ENCODE results near the gene SLC2A14.
"Not testable (repeated sequence)": the region's sequence is repeated elsewhere in the genome, so short reads cannot be mapped to it uniquely, and the experiment has no call there.

Gene SLC2A14

DNA sequence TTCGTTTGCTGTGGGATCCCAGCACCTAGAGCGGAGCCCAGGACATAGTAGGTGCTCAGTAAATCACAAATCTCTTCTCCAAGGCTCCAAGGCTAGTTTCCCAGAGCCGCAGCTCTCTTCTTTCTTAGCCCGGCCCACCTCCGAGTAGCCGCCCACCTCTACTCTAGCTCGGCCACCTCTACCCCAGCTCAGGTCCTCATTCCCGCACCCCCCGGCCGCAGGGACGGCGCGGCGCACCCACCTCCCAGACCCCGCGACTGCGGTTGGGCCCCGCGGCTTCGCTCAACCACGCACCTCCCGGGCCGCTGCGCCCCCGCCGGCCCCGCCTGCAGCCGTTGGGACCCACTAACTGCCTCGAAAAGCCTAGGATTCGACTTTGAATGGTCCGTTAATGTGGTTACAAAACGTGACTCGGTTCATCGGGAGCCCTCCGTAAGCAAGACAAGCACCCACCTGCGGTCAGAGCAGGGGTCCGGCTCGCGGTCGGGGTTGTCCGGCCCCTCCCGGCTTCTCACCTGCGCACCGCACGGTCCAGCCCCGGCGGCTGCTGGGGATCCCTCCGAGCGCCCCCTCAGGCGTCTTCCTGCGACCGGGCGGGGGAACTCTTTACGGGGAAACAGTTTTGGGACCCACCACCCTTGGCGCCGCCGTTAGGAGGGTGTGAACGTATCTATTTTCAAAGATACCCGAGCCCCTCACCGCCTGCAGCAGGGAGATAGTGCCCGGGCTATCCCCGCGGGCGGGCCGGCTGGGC is at the start of gene SLC2A14:
TSS of gene SLC2A14 (minus strand) at position 350 of the 754 bp plus-strand sequence. CDS start 3,035 bp downstream, outside the sequence.
- no peak for DNase-seq

DNA sequence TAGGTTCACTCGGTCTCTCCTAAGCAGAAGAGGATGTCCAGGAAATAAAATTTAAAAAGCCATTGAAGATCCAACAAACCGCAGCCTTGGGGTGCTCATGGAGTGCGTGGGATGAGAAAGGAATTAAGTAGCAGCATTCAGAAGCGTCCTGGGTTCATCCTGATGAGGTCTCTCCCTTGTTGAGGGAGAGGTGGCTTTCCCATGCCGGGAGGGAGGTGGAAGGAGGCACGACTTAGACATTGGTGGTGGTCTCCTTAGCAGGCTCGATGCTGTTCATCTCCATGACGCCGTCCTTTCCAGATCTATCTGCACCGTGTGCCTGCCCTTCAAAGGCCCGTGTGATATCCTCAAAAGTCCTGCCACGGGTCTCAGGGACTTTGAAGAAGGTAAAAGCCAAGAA is 48.5 kb upstream of the SLC2A14 start:
- not testable (repeated sequence) for DNase-seq

DNA sequence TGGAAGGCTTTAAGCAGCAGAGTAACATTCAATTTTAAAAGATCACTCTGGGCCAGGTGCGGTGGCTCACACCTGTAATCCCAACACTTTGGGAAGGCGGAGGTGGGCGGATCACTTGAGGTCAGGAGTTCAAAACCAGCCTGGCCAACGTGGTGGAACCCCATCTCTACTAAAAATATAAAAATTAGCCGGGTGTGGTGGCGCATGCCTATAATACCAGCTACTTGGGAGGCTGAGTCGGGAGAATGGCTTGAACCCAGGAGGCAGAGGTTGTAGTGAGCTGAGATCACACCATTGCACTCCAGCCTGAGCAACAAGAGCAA is 45.5 kb upstream of the SLC2A14 start:
- not testable (repeated sequence) for DNase-seq

DNA sequence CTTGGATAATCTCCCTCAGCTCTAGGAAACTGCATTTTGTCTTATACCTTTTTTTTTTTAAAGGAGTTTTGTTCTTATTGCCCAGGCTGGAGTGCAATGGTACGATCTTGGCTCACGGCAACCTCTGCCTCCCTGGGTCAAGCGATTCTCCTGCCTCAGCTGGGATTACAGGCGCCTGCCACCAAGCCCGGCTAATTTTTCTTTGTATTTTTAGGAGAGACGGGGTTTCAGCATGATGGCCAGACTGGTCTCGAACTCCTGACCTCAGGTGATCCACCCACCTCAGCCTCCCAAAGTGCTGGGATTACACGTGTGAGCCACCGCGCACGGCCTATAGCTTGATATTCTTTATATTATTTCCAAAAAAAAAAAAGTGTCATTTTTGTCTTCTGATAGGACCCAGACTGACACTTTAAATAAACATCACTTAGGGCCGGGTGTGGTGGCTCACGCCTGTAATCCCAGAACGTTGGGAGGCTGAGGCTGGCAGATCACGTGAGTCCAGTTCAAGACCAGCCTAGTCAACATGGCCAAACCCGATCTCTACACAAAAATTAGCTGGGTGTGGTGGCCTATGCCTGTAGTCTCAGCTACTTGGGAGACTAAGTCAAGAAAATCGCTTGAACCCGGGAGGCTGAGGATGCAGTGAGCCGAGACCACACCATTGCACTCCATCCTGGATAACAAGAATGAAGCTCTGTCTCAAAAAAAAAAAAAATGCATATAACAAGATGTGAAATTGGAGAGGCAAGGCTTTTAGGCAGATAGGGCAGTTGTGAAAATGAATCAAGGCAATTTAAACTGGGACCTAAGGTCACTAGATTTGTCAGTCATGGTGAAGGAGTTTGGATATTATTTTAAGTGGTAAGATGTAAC is 44.9 kb upstream of the SLC2A14 start:
- no peak for DNase-seq

DNA sequence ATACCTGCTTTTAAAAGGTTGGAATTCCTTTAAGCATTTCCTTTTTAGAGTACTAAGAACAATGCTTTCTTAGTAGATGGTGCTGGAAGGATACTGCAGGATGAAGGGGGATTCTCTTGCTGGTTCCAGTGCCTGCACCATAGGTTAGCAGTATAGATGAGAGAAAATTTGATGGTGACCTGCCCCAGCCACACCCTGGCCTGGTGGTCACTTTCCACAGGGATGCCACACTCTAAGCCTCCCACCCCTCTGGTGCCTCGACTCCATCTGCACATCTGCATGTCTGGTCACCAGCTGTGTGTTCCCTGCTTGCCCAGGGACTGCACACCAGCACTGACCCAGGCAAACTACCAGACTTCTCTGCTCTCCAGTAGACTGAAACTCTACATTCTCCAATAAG is 44.2 kb upstream of the SLC2A14 start:
- no peak for DNase-seq

DNA sequence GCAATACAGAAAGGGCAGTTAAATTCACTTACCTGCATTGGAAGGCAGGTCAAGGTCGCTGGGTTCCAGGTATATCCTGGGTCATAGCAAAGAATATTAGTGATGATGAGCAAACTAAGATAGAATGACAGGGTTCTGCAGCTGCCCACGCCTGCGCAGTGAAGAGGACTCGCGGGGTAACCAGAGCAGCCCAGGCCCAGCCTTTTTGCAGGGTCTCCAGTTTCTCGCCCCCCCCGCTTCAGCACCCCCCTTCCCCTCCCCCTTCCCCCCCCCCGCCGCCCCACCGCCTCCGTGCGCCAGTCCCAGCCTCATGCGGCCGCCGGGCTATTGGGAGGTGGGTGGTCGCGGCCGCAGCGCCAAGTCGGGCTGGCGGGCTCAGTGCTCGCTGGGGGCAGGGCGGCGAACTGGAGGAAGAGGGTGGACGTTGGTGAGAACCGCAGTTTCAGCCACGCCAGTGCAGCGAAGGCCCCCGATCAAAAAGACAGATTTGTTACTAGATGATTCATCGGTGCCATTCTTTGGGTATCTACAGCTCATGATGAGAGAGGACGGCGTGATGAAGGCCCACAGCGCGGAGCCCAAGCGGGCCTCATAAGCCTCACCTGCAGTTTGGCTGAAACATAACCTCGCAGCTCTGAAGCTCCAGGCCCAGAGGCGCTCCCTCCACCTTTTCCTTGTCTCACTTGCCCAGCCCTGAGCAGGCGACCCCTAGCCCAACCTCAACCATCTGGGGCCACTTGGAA is 43.1 kb upstream of the SLC2A14 start:
- no peak for DNase-seq

DNA sequence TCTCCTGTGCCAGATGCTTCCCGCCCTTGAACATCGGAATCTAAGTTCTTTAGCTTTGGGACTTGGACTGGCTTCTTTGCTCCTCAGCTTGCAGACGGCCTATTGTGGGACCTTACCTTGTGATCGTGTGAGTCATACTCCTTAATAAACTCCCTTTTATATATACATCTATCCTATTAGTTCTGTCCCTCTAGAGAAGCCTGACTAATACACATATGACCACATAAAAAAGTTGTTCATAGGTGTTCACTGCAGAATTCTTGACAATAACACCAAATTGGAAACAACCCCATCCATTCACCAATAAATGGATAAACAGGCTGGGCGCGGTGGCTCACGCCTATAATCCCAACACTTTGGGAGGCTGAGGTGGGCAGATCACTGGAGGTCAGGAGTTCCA is 37.4 kb upstream of the SLC2A14 start:
- not testable (repeated sequence) for DNase-seq

DNA sequence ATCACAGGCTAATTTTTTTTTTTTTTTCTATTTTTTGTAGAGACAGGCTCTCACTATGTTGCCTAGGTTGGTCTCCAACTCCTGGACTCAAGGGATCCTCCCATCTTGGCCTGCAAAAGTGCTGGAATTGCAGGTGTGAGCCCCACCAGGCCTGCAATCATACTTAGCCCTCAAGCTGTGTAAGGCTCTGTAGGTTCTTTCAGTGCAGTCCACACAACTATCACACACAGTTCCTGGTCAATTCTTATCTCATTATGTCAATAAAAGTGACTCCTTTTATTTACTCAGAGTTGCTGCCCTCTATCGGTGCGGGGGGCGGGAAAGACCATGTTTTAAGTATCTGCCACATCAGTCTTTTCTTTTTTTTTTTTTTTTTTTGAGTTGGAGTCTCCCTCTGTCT is 34.3 kb upstream of the SLC2A14 start:
- no peak for DNase-seq

DNA sequence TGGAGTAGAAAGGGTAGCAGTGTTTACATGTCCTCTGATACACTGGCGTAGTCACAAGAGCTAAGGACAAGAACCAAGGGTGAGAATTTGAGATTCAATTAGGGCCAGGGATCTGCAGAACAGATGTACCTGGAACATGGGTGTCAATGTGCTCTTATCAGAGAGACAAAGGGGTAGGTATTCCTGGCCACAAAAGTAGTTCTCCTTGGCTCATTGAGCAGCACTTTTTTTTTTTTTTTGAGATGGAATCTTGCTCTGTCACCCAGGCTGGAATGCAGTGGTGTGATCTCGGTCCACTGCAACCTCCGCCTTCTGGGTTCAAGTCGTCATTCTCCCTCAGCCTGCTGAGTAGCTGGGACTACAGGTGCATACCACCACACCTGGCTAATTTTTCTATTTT is 33.6 kb upstream of the SLC2A14 start:
- DNase-seq, result not testable (repeated sequence)

DNA sequence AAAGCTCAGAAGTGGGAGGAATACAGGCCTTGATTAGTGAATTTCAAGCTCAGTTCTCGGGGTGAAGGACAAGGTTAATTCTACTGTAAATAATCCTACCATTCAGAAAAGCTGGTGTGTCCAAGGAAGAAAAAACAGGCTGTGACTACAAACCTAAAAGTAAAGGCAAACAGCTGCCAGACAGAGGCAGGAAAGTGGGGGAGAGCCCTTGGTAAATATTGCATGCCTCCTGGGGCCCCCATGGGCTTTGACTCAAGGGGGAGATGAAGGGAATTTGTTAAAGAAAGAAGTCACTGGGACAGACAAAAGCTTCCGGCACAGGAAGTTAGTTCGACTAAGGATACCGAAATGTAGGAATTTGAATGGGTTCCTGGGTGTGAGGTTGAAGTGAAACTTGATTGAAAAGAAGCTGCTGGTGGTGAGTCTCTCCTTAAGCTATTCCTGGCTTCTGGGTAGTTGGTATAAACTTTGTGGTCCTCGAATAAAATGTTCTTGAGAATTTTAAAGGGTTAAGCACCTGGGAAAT is 32.9 kb upstream of the SLC2A14 start:
- not testable (repeated sequence) for DNase-seq

DNA sequence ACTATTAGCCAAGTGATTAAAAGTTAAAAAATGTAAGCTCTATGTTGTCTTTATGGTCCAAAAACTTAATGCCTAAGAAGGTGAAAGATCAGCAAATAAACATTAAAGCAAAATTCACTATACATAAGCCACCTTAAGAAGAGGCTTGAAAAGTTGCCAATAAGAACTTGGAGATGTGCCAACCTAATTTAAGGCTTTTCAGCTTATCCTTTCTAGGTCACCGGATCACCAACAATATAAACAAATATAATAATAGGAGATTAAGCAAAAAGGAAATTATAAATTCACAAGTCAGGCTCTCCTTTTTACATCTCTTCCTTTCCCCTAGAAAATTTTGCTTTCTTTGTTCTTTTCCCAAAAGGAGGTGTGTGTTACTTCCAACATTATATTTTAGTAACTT is 32.4 kb upstream of the SLC2A14 start:
- DNase-seq, result no peak

DNA sequence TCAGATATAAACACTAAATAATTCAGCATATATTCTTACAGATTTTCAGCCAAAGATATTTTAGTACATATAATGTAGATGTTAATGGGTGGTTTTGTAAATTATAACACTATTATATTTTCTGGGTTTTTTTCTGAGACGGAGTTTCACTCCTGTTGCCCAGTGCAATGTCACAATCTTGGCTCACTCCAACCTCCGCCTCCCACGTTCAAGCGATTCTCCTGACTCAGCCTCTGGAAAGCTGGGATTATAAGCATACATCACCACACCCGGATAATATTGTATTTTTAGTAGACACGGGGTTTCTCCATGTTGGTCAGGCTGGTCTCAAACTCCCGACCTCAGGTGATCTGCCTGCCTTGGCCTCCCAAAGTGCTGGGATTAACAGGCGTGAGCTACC is 29.7 kb upstream of the SLC2A14 start:
- not testable (repeated sequence) for DNase-seq

DNA sequence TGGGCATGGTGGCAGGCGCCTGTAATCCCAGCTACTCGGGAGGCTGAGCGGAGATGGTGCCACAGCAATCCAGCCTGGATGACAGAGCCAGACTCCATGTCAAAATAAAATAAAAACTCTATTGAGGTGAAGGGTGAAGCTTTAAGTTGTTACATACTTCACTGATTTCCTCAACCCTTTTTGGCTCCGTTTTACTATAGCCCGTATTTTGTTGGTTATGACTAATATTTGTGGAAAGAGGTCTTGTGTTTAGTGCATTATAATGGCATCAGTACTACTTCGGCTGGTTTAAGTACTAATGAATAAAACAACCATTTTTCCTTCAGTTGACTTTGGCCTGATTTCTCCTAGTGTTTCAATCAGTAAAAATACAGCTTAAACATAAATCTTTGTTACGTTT is 27.0 kb upstream of the SLC2A14 start:
- DNase-seq, result no peak

DNA sequence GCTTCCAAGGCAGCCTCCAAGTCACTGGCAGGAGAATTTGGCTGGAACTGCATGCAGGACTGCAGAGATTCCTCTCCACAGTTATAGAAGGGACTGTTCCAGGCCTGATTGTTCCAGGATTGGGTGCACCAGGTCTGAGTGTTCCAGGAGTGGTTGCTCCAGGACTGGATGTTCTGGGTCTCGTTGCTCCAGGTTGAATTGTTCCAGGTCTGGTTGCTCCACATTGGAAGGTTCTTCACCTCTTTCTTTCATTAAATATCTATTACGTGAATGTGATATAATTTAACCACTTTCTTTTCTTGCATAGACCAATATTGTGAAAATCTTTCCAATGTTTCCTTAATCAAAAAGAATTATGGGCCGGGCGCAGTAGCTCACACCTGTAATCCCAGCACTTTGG is 24.0 kb upstream of the SLC2A14 start:
- not testable (repeated sequence) for DNase-seq

DNA sequence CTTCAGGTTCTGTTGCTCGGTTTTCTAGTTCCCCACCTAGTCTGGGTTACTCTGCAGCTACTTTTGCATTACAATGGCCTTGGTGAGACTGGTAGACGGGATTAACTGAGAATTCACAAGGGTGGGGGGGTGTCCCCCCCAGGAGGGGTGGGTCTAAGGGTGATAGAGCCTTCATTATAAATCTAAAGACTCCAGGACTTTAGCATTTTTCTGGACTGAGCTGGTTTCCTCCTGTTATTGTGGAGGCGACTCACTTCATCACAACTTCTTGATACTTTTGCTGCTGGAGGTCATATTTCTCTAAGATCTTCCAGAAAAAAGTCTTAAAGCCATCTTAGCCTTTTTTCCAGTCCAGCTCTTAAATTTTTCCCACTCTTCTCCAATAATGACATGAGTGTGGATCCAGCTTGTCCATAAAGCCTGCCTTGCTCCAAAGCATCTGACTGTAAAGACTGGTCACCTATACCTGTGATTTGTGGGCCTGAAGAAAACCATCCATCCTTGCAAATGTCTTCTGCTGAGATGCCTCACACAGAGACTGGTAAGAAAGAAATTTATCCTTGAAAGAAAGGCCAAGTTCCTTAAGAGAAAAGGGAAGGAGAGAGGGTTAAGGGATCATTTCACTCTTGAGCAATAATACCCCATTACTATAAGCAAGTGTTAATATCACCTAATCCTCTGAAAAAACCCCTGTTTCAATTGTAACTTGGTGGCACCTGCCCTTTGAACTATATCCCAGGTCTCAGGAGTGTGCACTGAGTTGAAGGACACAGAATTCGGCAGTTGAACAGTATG is 19.7 kb upstream of the SLC2A14 start:
- no peak for DNase-seq

DNA sequence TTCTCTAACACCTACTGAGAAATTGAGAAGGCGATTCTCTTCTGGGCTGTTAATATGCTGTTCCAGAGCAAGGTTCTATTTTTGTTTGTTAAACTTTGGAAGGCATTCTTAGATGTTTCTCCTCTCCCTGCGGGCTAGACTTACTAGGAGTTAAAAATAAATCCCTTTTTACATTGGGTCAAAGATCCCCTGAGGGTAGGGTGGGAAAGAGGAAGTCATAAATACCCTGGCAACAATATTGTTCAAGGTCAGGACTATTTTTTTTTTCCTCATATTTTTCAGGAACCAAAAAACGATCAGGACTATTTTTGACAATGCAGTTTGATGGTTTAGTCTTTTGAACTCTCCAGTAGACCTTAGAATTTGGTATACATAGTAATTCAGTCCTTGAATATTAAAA is 12.0 kb upstream of the SLC2A14 start:
- DNase-seq, result no peak

DNA sequence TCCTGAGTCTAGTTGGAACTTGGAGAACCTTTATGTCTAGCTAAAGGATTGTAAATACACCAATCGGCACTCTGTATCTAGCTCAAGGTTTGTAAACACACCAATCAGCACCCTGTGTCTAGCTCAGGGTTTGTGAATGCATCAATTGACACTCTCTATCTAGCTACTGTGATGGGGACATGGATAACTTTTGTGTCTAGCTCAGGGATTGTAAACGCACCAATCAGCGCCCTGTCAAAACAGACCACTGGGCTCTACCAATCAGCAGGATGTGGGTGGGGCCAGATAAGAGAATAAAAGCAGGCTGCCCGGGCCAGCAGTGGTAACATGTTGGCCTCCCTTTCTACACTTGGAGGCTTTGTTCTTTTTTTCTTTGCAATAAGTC is 9.0 kb upstream of the SLC2A14 start:
- DNase-seq, result not testable (repeated sequence)

DNA sequence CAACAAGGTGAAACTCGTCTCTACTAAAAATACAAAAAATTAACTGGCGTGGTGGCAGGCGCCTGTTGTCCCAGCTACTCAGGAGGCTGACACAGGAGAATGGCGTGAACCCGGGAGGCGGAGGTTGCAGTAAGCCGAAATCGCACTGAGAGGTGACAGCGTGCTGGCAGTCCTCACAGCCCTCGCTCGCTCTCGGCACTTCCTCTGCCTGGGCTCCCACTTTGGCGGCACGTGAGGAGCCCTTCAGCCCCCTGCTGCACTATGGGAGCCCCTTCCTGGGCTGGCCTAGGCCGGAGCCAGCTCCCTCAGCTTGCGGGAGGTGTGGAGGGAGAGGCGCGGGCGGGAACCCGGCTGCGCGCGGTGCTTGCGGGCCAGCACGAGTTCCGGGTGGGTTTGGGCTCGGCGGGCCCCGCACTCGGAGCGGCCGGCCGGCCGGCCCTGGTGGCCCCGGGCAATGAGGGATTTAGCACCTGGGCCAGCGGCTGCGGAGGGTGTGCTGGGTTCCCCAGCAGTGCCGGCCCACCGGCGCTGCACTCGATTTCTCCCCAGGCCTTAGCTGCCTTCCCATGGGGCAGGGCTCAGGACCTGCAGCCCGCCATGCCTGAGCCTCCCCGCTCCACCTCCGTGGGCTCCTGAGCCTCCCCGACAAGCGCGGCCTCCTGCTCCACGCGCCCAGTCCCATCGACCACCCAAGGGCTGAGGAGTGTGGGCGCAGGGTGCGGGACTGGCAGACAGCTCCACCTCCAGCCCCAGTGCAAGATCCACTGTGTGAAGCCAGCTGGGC is 8.4 kb upstream of the SLC2A14 start:
- not testable (repeated sequence) for DNase-seq

DNA sequence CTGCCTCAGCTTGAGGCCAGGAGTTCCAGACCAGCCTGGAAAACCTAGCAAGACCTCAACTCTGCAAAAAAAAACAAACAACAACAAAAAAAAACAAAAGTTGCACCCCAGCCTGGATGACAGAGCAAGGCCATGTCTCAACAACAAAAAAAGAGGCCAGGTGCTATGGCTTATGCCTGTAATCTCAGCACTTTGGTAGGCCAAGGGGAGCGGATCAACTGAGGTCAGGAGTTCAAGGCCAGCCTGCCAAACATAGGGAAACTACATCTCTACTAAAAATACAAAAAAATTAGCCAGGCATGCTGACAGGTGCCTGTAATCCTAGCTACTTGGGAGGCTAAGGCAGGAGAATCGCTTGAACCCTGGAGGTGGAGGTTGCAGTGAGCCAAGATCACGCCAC is 6.5 kb upstream of the SLC2A14 start:
- no peak for DNase-seq

DNA sequence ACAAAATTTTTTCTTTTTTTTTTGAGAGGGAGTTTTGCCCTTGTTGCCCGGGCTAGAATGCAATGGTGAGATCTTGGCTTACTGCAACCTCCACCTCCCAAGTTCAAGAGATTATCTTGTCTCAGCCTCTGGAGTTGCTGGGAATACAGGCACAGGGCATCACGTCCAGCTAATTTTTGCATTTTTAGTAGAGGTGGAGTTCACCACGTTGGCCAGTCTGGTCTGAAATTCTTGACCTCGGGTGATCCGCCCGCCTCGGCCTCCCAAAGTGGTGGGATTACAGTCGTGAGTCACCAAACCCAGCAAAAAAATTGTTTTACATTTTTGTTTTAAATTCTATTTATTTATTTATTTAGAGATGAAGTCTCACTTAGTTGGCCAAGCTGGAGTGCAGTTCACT is 4.7 kb upstream of the SLC2A14 start:
- DNase-seq, result no peak

DNA sequence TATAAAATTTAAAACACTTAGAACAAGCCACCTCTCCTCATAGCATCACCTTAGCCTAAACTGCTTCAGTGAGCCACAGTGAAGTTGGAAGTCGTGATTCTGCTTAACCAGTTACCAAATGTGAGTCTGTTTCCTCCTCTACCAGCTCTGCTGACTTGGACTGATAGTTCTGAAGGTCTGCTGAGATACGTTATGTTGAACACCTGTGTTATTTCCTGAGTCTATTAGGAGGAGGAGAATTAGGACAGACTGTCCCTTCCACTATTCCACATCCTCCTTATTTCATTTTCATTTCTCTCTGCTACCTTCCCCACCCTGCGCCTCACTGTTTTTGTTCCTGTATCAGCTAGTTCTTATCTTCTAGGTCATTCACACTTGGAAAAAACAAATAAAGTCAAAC is 2.4 kb downstream of the SLC2A14 start:
- DNase-seq, result no peak

DNA sequence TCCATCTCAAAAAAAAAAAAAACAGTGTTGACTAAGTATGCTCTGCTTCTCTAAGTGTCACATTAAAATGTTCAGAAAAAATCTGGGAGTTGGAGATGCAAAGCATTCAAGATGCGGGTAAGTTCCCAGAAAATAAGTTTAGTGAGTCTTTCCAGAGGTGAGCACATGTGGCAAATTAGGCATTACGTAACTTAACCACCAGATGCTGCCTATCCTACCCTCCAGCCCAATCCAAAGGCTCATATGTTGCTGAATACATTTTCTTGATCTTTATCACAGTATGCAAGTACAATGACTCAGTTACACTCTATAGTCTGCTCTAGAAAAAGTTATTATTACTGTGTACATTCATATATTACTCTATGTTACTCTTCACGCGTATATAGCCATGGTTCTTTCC is 3.6 kb downstream of the SLC2A14 start:
- DNase-seq, result no peak

Data from NCI-H510A (cell line).